GM18499 (cell line): Measurements from ENCODE around the gene ANKMY1.

Experiments used
- ATAC-seq: cut with Tn5 transposase; IDR thresholded peaks from one replicate; pipeline ENCODE4 v1.9.1; 2021; ENCODE audit warnings: moderate number of reproducible peaks; ENCODE audit not compliant: insufficient read depth, unreplicated experiment

The ANKMY1 gene

GRCh38 chr2:240463274-240463865 is 94.4 kb downstream of the ANKMY1 start:
- ATAC-seq: no peak

- no peak for ATAC-seq
Observed at GRCh38 chr2:240462707-240463273, 95.0 kb downstream of the ANKMY1 start.

DNA sequence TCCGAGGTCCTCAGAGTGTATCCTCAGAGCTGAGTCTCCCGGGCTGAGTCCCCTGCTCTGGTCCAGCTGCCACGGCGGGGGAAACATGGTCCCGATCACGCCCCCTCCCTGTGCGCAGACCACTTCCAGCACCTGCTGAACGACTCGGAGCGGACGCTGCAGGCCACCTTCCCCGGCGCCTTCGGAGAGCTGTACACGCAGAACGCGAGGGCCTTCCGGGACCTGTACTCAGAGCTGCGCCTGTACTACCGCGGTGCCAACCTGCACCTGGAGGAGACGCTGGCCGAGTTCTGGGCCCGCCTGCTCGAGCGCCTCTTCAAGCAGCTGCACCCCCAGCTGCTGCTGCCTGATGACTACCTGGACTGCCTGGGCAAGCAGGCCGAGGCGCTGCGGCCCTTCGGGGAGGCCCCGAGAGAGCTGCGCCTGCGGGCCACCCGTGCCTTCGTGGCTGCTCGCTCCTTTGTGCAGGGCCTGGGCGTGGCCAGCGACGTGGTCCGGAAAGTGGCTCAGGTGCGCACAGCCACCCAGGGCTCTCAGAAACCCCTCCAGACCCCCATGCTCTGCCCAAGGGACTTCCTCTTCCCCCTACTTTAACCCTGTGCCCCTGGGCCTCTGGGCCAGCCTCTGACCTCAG is 95.6 kb downstream of the ANKMY1 start:
- ATAC-seq: no peak

- no peak for ATAC-seq
Observed at GRCh38 chr2:240461471-240462072, 96.2 kb downstream of the ANKMY1 start.

- ATAC-seq: no peak
Observed at GRCh38 chr2:240460781-240461431, 96.9 kb downstream of the ANKMY1 start.

- no peak for ATAC-seq
Observed at GRCh38 chr2:240460253-240460711, 97.5 kb downstream of the ANKMY1 start.

- ATAC-seq: no peak
Observed at GRCh38 chr2:240459401-240460252, 98.2 kb downstream of the ANKMY1 start.

DNA sequence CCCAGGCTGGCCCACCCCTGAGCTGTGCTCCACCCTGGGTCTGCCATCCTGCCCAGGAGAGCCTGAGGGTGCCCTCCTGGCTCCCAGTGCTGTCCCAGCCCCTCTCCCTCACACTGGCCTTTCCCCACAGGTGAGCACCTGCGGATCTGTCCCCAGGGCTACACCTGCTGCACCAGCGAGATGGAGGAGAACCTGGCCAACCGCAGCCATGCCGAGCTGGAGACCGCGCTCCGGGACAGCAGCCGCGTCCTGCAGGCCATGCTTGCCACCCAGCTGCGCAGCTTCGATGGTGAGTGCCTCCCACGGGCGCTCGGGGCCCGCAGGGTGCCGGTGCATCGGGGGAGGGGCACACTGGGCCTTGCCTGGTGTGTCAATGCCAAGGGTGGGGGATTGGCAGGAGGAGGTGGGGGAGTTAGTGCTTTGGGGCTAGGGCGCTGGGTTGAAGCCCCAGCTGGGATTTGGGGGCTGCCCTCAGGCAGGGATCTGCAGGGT is 98.8 kb downstream of the ANKMY1 start:
- ATAC-seq: no peak

GRCh38 chr2:240458044-240458899 is 99.5 kb downstream of the ANKMY1 start:
- no peak for ATAC-seq

- ATAC-seq: no peak
Observed at GRCh38 chr2:240457223-240458043, 100.4 kb downstream of the ANKMY1 start.

- no peak for ATAC-seq
Observed at GRCh38 chr2:240456447-240457222, 101.2 kb downstream of the ANKMY1 start.

DNA sequence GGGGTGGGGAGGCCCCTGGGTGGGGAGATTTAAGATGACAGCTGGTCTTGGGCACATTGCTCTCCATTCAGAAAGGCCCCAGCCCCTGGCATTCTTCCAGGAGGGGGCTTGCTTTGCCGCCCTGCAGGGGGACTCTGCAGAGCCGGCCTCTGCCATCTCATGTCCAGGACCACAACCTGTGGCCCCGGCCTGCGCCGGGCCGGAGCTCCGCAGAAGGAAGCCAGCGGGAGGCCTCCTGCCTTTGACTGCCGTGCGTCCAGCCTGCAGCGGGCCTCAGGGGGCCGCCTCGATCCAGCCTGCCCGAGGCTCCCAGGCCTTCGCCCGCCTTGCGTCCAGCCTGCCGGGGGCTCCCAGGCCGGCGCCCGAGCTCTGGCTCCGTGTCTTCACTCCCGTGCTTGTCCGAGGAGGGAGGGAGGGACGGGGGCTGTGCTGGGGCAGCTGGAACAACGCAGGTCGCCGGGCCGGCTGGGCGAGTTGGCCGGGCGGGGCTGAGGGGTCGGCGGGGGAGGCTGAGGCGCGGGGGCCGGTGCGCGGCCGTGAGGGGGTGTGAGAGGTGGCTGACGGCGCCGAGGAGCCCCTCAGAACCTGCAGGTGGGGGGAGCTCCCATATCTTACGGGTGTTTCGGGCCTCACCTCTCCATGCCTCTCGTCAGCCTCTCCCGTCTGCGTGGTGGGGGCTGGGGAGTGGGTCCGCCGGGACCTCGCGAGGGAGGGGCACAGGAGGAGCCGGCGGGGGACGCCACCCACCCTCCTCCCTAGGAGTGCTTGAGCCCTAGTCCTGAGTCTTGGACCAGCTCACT is 101.9 kb downstream of the ANKMY1 start:
- ATAC-seq: no peak

DNA sequence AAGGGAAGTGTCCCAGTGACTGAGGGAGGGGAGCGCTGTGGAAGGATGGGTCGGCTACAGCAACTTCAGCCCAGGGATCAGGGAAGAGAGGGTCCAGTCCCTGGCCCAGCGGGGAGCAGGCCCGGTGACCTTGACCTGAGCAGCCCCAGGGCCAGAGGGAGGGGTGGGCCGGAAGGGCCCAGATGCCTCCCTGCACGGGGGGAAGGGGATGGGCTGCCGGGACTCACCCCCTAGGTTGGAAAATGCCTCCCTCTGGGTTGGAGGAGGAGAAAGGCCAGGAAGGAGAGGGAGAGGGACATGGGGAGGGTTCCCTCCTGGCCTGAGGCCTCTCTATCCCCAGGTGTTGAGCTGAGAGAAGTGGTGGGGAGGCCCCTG is 102.5 kb downstream of the ANKMY1 start:
- no peak for ATAC-seq

- no peak for ATAC-seq
Observed at GRCh38 chr2:240454106-240454901, 103.5 kb downstream of the ANKMY1 start.

DNA sequence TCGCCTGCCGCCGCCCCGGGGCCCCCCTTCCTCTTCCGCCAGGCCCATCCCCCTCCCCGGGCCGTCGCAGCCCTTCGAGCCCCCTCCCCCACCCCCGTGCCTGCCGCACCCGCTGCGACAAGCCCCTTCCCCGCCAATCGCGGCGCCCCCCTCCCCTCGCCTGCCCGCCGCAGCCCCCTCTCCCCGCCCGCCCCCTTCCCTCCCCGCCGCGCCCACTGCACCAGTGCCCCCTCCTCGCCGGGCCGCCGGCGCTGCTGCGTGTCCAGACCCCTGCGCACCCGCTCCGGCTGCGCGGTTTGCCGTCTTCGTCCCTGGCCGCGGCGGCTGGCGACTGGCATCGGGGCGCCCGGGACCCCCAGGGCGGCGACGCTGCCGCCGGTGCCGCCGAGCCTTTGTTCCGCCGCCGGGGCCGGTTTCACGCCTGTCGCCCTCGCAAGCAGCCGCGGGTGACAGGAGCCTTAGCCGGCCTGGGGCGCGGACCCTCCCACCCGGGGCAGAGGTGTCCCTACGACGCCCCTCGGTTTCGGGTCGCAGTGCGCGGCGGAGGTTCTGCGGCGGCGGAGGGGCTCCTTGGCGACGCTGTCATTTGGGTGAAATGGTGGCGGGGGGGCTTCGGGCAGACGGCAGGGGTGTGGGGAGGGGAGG is 104.2 kb downstream of the ANKMY1 start:
- no peak for ATAC-seq
